SH-SY5Y (cell line): ENCODE measurements around the gene ITPR1.

Experiments used
- GATA2 ChIP-seq: IDR thresholded peaks from 2 replicates; pipeline ENCODE4 v1.6.1; 2011; ENCODE audit warnings: mild to moderate bottlenecking, low read depth, low read length
- GATA3 ChIP-seq: IDR thresholded peaks from 2 replicates; pipeline ENCODE4 v1.6.1; 2011; ENCODE audit warnings: low read depth, mild to moderate bottlenecking, low read length, moderate library complexity

GRCh38 chr3:4800595-4800994 is 307.4 kb downstream of the ITPR1 start:
- TF ChIP-seq GATA2, result no peak
- no peak for TF ChIP-seq GATA3
